Erythroblast (primary cell): Measurements from ENCODE around the gene GID4.

ENCODE experiments used
- GATA1 ChIP-seq: IDR thresholded peaks from 2 replicates; pipeline ENCODE4 v1.6.1; 2011; ENCODE audit warnings: low read depth, mild to moderate bottlenecking, control low read depth, low read length, moderate library complexity
- POLR2A ChIP-seq: IDR thresholded peaks from 2 replicates; pipeline ENCODE4 v1.6.1; 2011; ENCODE audit warnings: mild to moderate bottlenecking, low read length

GRCh38 chr17:18055597-18055996 is 16.4 kb downstream of the GID4 start:
- no peak for TF ChIP-seq POLR2A
- TF ChIP-seq GATA1, result no peak
